Panc1 (cell line): ENCODE results near the gene MRPS23. TPM values are rescaled to one million over a fixed set of nuclear protein-coding genes. Genes with fewer than 3 reads are reported as not detected.
"Not testable (repeated sequence)": the region's sequence is repeated elsewhere in the genome, so short reads cannot be mapped to it uniquely, and the experiment has no call there.

Experiments
- ATAC-seq: fragments of 200-7000 bp; cut with Tn5 transposase; 2 replicates; pipeline ENCODE4 v1.9.1; 2020; ENCODE audit warnings: mild to moderate bottlenecking, moderate library complexity
- BruUV-seq: library from RNA; stranded (reverse); fragments of 400-500 nt; replicated peaks from 2 replicates; lab custom pipeline; 2021; lab: Mats Ljungman, UMichigan
- CTCF ChIA-PET: fragments of 300-600 bp; sonication (Branson Sonifier 250); formaldehyde crosslinking; loops from one replicate; lab custom pipeline; 2022; ENCODE audit warnings: antibody characterized with exemption; lab: Charles Lee
- POLR2A ChIA-PET: fragments of 300-600 bp; sonication (Branson Sonifier 250); formaldehyde crosslinking; loops from one replicate; lab custom pipeline; 2022; ENCODE audit warnings: antibody characterized with exemption; lab: Charles Lee
- DNase-seq: peaks from one replicate; pipeline ENCODE4 v3.0.0-alpha.2; 2010; ENCODE audit warnings: low read depth, low spot score
- H3K27ac ChIP-seq: 2 replicates; pipeline ENCODE4 v1.5.1; 2011; ENCODE audit warnings: mild to moderate bottlenecking, low read length, inconsistent platforms
- H3K27me3 ChIP-seq: fragments of 200-500 bp; sonication (Bioruptor generic); 2 replicates; pipeline ENCODE4 v1.6.0; 2014; ENCODE audit warnings: low read length, inconsistent platforms; ENCODE audit not compliant: control insufficient read depth, insufficient read depth
- H3K36me3 ChIP-seq: fragments of 200-500 bp; sonication (Bioruptor generic); 2 replicates; pipeline ENCODE4 v1.5.1; 2014; ENCODE audit warnings: inconsistent platforms, mild to moderate bottlenecking, low read length, moderate library complexity; ENCODE audit not compliant: control insufficient read depth, insufficient read depth
- H3K4me1 ChIP-seq: 2 replicates; pipeline ENCODE4 v1.5.1; 2011; ENCODE audit warnings: inconsistent platforms, mild to moderate bottlenecking, low read length, moderate library complexity; ENCODE audit not compliant: control insufficient read depth, insufficient read depth
- H3K4me3 ChIP-seq, 2 experiments: 2 replicates each; pipeline ENCODE4 v1.5.1; 2011 to 2012; ENCODE audit warnings: low read depth in 2 of 2, low read length in 2 of 2, mild to moderate bottlenecking in 2 of 2, inconsistent platforms in 1 of 2, moderate library complexity in 1 of 2
- H3K9me3 ChIP-seq: fragments of 200-500 bp; sonication (Bioruptor generic); 2 replicates; pipeline ENCODE4 v1.5.1; 2014; ENCODE audit warnings: low read depth, mild to moderate bottlenecking, inconsistent platforms, low read length, moderate library complexity; ENCODE audit not compliant: control insufficient read depth, insufficient read depth
- POLR2AphosphoS5 ChIP-seq: IDR thresholded peaks from 2 replicates; pipeline ENCODE4 v1.6.1; 2012; ENCODE audit warnings: mild to moderate bottlenecking, low read depth, low read length, moderate library complexity
- SIN3A ChIP-seq: IDR thresholded peaks from 2 replicates; pipeline ENCODE4 v1.6.1; 2012; ENCODE audit warnings: low read depth, mild to moderate bottlenecking, low read length, moderate library complexity, borderline replicate concordance; ENCODE audit not compliant: insufficient read depth
- TCF7L2 ChIP-seq: IDR thresholded peaks from 2 replicates; pipeline ENCODE4 v1.6.1; 2011; ENCODE audit warnings: mild to moderate bottlenecking, low read depth, low read length, inconsistent platforms
- in situ Hi-C: cut with HindIII; loops from 2 replicates; pipeline ENCODE4 v1.10.0; 2016; ENCODE audit warnings: low sequenced_read_pairs, low pct_unique_long_range_greater_than_20kb
- intact Hi-C: fragments of 100-400 bp; cut with micrococcal nuclease; formaldehyde crosslinking; loops from one replicate; pipeline ENCODE4 v1.10.0; 2022; ENCODE audit not compliant: unreplicated experiment
- total RNA-seq: library from RNA; stranded (reverse); gene quantifications from one replicate; pipeline ENCODE4 v1.2.1, GENCODE V29; 2021; ENCODE audit not compliant: unreplicated experiment
- TF ChIP-seq, protein P1 (sequence below): fragments of 450-650 bp; IDR thresholded peaks from 2 replicates; pipeline ENCODE4 v1.5.1; 2017; ENCODE audit warnings: mild to moderate bottlenecking
- TF ChIP-seq, protein P2 (sequence below), 2 experiments: IDR thresholded peaks; 2 replicates each; pipeline ENCODE4 v1.6.1; 2011 to 2012; ENCODE audit warnings: low read depth in 2 of 2, control low read depth in 1 of 2, low read length in 1 of 2, mild to moderate bottlenecking in 1 of 2, moderate library complexity in 1 of 2; ENCODE audit not compliant: insufficient read depth in 1 of 2

Gene MRPS23
- total RNA-seq, 1 experiment from 2014 or later, result 85.4 TPM

DNA sequence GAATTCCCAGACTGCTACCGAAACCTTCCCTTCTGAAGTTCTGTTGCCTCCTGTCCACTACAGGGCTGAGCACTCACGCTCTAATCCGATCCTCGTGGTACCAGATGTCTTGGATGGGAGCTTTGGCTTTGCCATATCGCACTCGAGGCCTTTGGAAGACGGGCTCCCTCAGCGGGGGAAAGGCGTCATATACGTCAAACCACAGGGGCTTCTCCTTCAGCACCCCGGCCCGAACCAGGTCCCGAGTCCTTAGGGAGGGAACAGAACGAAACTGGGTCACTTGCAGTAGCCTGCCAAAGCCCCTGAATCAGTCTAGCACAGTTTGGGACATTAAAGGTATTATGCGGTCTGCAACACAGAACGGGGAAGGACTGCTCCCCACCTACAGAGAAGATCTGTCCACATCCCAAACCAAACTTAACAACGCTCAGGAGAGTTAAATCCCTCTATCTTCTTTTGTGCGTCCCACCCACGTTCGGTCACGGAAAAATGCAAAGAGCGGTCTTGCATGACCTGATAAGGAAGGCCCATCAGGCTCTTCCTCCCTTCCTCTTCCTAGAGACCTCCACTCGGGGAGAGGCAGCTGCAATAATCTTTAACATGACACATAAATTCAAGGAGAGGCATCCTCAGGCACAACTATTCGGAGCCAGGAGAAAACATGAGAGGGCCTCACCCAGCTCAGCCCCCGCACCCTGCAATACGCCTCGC lies 526 bp downstream of the MRPS23 start:
- BruUV-seq, result no TSS peak
- ATAC-seq, result peak; percentile 61
- ChIA-PET CTCF (interaction anchor here (1.3 kb wide), 1 partner anchor 150 kb away, joined by 3 read pairs; no protein-coding TSS in a partner anchor), POLR2A (interaction anchor here (0.5 kb wide), 1 partner anchor 382 kb away, joined by 9 read pairs; no protein-coding TSS in a partner anchor)
- TF ChIP-seq, protein P1, sequence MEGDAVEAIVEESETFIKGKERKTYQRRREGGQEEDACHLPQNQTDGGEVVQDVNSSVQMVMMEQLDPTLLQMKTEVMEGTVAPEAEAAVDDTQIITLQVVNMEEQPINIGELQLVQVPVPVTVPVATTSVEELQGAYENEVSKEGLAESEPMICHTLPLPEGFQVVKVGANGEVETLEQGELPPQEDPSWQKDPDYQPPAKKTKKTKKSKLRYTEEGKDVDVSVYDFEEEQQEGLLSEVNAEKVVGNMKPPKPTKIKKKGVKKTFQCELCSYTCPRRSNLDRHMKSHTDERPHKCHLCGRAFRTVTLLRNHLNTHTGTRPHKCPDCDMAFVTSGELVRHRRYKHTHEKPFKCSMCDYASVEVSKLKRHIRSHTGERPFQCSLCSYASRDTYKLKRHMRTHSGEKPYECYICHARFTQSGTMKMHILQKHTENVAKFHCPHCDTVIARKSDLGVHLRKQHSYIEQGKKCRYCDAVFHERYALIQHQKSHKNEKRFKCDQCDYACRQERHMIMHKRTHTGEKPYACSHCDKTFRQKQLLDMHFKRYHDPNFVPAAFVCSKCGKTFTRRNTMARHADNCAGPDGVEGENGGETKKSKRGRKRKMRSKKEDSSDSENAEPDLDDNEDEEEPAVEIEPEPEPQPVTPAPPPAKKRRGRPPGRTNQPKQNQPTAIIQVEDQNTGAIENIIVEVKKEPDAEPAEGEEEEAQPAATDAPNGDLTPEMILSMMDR, result no peak
- TF ChIP-seq POLR2AphosphoS5 (no peak), TCF7L2 (no peak), SIN3A (no peak)
- TF ChIP-seq, protein P2, sequence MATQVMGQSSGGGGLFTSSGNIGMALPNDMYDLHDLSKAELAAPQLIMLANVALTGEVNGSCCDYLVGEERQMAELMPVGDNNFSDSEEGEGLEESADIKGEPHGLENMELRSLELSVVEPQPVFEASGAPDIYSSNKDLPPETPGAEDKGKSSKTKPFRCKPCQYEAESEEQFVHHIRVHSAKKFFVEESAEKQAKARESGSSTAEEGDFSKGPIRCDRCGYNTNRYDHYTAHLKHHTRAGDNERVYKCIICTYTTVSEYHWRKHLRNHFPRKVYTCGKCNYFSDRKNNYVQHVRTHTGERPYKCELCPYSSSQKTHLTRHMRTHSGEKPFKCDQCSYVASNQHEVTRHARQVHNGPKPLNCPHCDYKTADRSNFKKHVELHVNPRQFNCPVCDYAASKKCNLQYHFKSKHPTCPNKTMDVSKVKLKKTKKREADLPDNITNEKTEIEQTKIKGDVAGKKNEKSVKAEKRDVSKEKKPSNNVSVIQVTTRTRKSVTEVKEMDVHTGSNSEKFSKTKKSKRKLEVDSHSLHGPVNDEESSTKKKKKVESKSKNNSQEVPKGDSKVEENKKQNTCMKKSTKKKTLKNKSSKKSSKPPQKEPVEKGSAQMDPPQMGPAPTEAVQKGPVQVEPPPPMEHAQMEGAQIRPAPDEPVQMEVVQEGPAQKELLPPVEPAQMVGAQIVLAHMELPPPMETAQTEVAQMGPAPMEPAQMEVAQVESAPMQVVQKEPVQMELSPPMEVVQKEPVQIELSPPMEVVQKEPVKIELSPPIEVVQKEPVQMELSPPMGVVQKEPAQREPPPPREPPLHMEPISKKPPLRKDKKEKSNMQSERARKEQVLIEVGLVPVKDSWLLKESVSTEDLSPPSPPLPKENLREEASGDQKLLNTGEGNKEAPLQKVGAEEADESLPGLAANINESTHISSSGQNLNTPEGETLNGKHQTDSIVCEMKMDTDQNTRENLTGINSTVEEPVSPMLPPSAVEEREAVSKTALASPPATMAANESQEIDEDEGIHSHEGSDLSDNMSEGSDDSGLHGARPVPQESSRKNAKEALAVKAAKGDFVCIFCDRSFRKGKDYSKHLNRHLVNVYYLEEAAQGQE (IDR thresholded peaks at IDR 0.05; ENCODE audit: insufficient read depth in 1 of 2, low read depth in 2 of 2, low read length in 1 of 2), result no peak
- no peak for DNase-seq
- peak overlapping the region; percentile 99 for H3K27ac ChIP-seq
- H3K36me3 ChIP-seq, result peaks cover 18% of the 10 kb centered on the region
- in situ Hi-C loops, result no loop called here
- H3K4me1 ChIP-seq, result peaks cover 25% of the 10 kb centered on the region
- H3K27me3 ChIP-seq, result no peaks in the 10 kb centered on the region
- H3K9me3 ChIP-seq, result no peaks in the 10 kb centered on the region
- peak overlapping the region; percentile 99 for H3K4me3 ChIP-seq
- intact Hi-C loops, result no loop called here

DNA sequence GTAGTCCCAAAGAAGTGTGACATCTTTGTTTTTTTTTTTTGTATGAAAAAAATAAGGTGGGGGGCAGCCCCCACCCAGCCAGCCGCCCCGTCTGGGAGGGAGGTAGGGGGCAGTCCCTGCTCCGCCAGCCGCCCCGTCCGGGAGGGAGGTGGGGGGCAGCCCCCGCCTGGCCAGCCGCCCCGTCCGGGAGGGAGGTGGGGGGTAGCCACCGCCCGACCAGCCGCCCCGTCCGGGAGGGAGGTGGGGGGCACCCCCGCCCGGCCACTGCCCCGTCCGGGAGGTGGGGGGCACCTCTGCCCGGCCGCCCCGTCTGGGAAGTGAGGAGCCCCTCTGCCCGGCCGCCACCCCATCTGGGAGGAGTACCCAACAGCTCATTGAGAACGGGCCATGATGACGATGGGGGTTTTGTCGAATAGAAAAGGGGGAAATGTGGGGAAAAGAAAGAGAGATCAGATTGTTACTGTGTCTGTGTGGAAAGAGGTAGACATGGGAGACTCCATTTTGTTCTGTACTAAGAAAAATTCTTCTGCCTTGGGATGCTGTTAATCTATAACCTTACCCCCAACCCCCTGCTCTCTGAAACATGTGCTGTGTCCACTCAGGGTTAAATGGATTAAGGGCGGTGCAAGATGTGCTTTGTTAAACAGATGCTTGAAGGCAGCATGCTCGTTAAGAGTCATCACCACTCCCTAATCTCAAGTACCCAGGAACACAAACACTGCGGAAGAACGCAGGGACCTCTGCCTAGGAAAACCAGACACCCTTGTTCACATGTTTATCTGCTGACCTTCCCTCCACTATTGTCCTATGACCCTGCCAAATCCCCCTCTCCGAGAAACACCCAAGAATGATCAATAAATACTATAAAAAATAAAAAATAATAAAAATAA lies 3.5 kb downstream of the MRPS23 start:
- in situ Hi-C loops, ATAC-seq, H3K4me3 ChIP-seq, intact Hi-C loops, H3K27ac ChIP-seq, POLR2A ChIA-PET, H3K9me3 ChIP-seq, DNase-seq, H3K27me3 ChIP-seq: not testable (repeated sequence)
- peaks cover 14% of the 10 kb centered on the region for H3K4me1 ChIP-seq
- CTCF ChIA-PET, result interaction anchor here (0.7 kb wide), 1 partner anchor 63 kb away, joined by 8 read pairs; no protein-coding TSS in a partner anchor
- H3K36me3 ChIP-seq, result peaks cover 23% of the 10 kb centered on the region
- TSS peak; percentile 39 for BruUV-seq
